Spleen (tissue), 7 donors: ENCODE measurements around the gene EP400.
"Not testable (repeated sequence)": the region's sequence is repeated elsewhere in the genome, so short reads cannot be mapped to it uniquely, and the experiment has no call there.

Source experiments
- POLR2A ChIP-seq, 3 donors: fragments of 450-650 bp; IDR thresholded peaks; one replicate each; pipeline ENCODE4 v1.5.1; 2017; ENCODE audit warnings: antibody characterized with exemption in 3 of 3, mild to moderate bottlenecking in 1 of 3
- TF ChIP-seq, protein P1 (sequence below), 11 experiments: fragments of 200-600 bp in 7 of 11; fragments of 450-650 bp in 4 of 11; sonication (generic) in 4 of 11; IDR thresholded peaks in 8 of 11; conservative IDR thresholded peaks in 3 of 11; 1 replicate in 7 of 11; 2 replicates in 4 of 11; pipeline versions ENCODE4 v1.4.0 to v1.8.0; 2016 to 2021; ENCODE audit warnings: antibody characterized with exemption in 11 of 11, inconsistent platforms in 4 of 11, mild to moderate bottlenecking in 1 of 11
- donor health status: DM: no; HTN: no; CAD: no; lungs with moderate emphysema.
- donor health status: DM: no; HTN: no; CAD: no.
- donor health status: DM: no; HTN: no; CAD: no.

DNA sequence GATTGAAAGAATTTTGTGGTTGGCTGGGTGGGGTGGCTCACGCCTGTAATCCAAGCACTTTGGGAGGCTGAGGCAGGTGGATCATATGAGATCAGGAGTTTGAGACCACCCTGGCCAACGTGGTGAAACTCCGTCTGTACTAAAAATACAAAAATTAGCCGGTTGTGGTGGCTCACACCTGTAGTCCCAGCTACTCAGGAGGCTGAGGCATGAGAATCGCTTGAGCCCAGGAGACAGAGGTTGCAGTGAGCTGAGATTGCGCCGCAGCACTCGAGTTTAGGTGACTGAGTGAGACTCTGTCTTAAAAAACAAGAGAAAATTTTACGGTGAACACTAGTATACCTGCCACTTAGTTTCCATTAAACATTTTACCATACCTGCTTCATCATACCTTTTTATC lies 4.1 kb downstream of the EP400 start:
- TF ChIP-seq, protein P1, sequence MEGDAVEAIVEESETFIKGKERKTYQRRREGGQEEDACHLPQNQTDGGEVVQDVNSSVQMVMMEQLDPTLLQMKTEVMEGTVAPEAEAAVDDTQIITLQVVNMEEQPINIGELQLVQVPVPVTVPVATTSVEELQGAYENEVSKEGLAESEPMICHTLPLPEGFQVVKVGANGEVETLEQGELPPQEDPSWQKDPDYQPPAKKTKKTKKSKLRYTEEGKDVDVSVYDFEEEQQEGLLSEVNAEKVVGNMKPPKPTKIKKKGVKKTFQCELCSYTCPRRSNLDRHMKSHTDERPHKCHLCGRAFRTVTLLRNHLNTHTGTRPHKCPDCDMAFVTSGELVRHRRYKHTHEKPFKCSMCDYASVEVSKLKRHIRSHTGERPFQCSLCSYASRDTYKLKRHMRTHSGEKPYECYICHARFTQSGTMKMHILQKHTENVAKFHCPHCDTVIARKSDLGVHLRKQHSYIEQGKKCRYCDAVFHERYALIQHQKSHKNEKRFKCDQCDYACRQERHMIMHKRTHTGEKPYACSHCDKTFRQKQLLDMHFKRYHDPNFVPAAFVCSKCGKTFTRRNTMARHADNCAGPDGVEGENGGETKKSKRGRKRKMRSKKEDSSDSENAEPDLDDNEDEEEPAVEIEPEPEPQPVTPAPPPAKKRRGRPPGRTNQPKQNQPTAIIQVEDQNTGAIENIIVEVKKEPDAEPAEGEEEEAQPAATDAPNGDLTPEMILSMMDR (IDR thresholded peaks at IDR 0.05 in 8 of 11, conservative IDR thresholded peaks at IDR 0.05 in 3 of 11) = not testable (repeated sequence)
- TF ChIP-seq POLR2A (IDR thresholded peaks at IDR 0.05) = not testable (repeated sequence)
